Astrocyte (in vitro differentiated cells and primary cell): Measurements from ENCODE around the gene LMTK3. TPM values are rescaled to one million over a fixed set of nuclear protein-coding genes. Genes with fewer than 3 reads are reported as not detected.

Experiments
- DNase-seq: peaks from one replicate; pipeline ENCODE4 v3.0.0-alpha.2; 2010; ENCODE audit warnings: low read depth
- FAIRE-seq: peaks from 2 replicates; lab custom pipeline; 2011; peaks lifted over from hg19 to GRCh38; lab: Jason Lieb, UNC
- H2AFZ ChIP-seq: 2 replicates; pipeline ENCODE4 v1.6.0; 2012; ENCODE audit warnings: low read depth, low read length, inconsistent platforms
- H3K27ac ChIP-seq: 2 replicates; pipeline ENCODE4 v1.5.1; 2011; ENCODE audit warnings: low read depth, low read length, inconsistent platforms
- H3K27me3 ChIP-seq: 2 replicates; pipeline ENCODE4 v1.6.0; 2011; ENCODE audit warnings: low read length, inconsistent platforms; ENCODE audit not compliant: insufficient read depth
- H3K36me3 ChIP-seq: 2 replicates; pipeline ENCODE4 v1.5.1; 2011; ENCODE audit warnings: low read length, inconsistent platforms; ENCODE audit not compliant: insufficient read depth
- H3K4me1 ChIP-seq: 2 replicates; pipeline ENCODE4 v1.5.1; 2011; ENCODE audit warnings: low read length, inconsistent platforms; ENCODE audit not compliant: insufficient read depth
- H3K4me2 ChIP-seq: 2 replicates; pipeline ENCODE4 v1.6.0; 2012; ENCODE audit warnings: low read length, inconsistent platforms
- H3K4me3 ChIP-seq: 2 replicates; pipeline ENCODE4 v1.5.1; 2011; ENCODE audit warnings: low read depth, mild to moderate bottlenecking, low read length, inconsistent platforms; ENCODE audit not compliant: insufficient read depth
- H3K79me2 ChIP-seq: 2 replicates; pipeline ENCODE4 v1.6.0; 2012; ENCODE audit warnings: mild to moderate bottlenecking, low read length, inconsistent platforms; ENCODE audit not compliant: insufficient read depth
- H3K9ac ChIP-seq: 2 replicates; pipeline ENCODE4 v1.6.0; 2012; ENCODE audit warnings: mild to moderate bottlenecking, low read length, inconsistent platforms
- H3K9me3 ChIP-seq: 2 replicates; pipeline ENCODE4 v1.5.1; 2012; ENCODE audit warnings: low read depth, mild to moderate bottlenecking, low read length, inconsistent platforms; ENCODE audit not compliant: insufficient read depth
- H4K20me1 ChIP-seq: 2 replicates; pipeline ENCODE4 v1.6.0; 2012; ENCODE audit warnings: low read length, inconsistent platforms; ENCODE audit not compliant: insufficient read depth
- H3K27ac Mint-ChIP-seq: one replicate; pipeline ENCODE4 v1.8.0; 2021; ENCODE audit warnings: mild to moderate bottlenecking, mixed read lengths; ENCODE audit not compliant: unreplicated experiment
- H3K27me3 Mint-ChIP-seq: one replicate; pipeline ENCODE4 v1.8.0; 2021; ENCODE audit warnings: low read depth, mixed read lengths; ENCODE audit not compliant: unreplicated experiment
- H3K36me3 Mint-ChIP-seq: one replicate; pipeline ENCODE4 v1.8.0; 2021; ENCODE audit warnings: low read depth, mixed read lengths; ENCODE audit not compliant: unreplicated experiment
- H3K4me1 Mint-ChIP-seq: one replicate; pipeline ENCODE4 v1.8.0; 2021; ENCODE audit warnings: low read depth, mixed read lengths; ENCODE audit not compliant: unreplicated experiment
- H3K4me3 Mint-ChIP-seq: one replicate; pipeline ENCODE4 v1.8.0; 2021; ENCODE audit warnings: mild to moderate bottlenecking, moderate library complexity, mixed read lengths; ENCODE audit not compliant: unreplicated experiment
- H3K9me3 Mint-ChIP-seq: one replicate; pipeline ENCODE4 v1.8.0; 2021; ENCODE audit warnings: mild to moderate bottlenecking, mixed read lengths; ENCODE audit not compliant: unreplicated experiment
- EZH2 ChIP-seq: IDR thresholded peaks from 2 replicates; pipeline ENCODE4 v1.6.1; 2012; ENCODE audit warnings: mild to moderate bottlenecking, low read length, inconsistent platforms; ENCODE audit not compliant: insufficient read depth
- total RNA-seq: library from RNA; stranded (reverse); gene quantifications from 2 replicates; pipeline ENCODE4 v1.2.1, GENCODE V29; 2021
- TF ChIP-seq, protein P1 (sequence below): IDR thresholded peaks from 2 replicates; pipeline ENCODE4 v1.5.1; 2011; ENCODE audit warnings: low read depth, mild to moderate bottlenecking, inconsistent platforms, low read length, moderate library complexity; ENCODE audit not compliant: insufficient read depth

LMTK3 gene
- total RNA-seq, 1 donor from 2014 or later = 6.2 TPM

- Histone ChIP-seq H3K36me3 (no peaks in the 10 kb centered on the region), H3K9ac (no peak overlapping the region), H4K20me1 (no peaks in the 10 kb centered on the region), H3K9me3 (no peaks in the 10 kb centered on the region), H3K27me3 (peaks cover 4% of the 10 kb centered on the region), H3K4me3 (no peak overlapping the region), H3K27ac (no peak overlapping the region), H2AFZ (no peak overlapping the region), H3K79me2 (no peaks in the 10 kb centered on the region), H3K4me1 (no peaks in the 10 kb centered on the region), H3K4me2 (no peak overlapping the region)
- H3K36me3 Mint-ChIP-seq = peaks cover 7% of the 10 kb centered on the region
- no peaks in the 10 kb centered on the region for H3K4me1 Mint-ChIP-seq
- no peak for TF ChIP-seq EZH2
- TF ChIP-seq, protein P1, sequence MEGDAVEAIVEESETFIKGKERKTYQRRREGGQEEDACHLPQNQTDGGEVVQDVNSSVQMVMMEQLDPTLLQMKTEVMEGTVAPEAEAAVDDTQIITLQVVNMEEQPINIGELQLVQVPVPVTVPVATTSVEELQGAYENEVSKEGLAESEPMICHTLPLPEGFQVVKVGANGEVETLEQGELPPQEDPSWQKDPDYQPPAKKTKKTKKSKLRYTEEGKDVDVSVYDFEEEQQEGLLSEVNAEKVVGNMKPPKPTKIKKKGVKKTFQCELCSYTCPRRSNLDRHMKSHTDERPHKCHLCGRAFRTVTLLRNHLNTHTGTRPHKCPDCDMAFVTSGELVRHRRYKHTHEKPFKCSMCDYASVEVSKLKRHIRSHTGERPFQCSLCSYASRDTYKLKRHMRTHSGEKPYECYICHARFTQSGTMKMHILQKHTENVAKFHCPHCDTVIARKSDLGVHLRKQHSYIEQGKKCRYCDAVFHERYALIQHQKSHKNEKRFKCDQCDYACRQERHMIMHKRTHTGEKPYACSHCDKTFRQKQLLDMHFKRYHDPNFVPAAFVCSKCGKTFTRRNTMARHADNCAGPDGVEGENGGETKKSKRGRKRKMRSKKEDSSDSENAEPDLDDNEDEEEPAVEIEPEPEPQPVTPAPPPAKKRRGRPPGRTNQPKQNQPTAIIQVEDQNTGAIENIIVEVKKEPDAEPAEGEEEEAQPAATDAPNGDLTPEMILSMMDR = peak; percentile 45
- FAIRE-seq (no peak), DNase-seq (no peak)
- H3K27me3 Mint-ChIP-seq = peaks cover 15% of the 10 kb centered on the region
- no peaks in the 10 kb centered on the region for H3K9me3 Mint-ChIP-seq
- no peak overlapping the region for H3K4me3 Mint-ChIP-seq
- H3K27ac Mint-ChIP-seq = peak overlapping the region; percentile 23
These were observed 5.4 kb downstream of the LMTK3 start for GRCh38 chr19:48506138-48506733.

DNA sequence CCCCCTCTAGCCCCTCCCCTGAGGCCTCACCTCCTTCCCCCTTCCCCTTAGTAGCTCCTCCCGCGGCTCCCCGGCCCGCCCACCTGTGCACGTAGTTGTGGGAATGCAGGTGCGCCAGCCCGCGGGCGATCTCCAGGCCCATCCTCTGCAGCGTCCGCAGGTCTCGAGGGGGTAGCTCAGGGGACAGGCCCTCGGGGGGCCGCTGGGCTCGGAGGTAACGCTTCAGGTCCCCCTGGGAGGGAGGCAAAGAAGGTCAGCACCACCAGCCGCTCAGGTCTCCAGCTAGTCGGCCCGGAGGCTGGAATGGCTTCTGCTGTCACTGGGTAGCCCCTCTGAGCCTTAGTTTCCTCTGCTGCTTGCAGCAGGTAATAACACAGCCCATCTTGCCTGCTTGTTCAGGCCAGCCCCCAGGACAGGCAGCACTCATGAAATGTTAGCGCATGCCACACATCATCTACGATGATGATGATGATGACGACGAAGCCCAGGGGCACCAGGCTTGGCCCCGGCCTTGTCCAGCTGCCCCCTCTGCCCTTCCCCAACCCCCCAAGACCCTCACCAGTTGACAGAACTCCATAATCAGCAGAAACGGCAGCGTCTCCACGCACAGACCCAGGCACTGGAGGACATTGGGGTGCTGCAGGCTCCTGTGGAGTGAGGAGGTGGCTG lies 9.2 kb downstream of the LMTK3 start:
- Histone ChIP-seq H3K27ac (no peak overlapping the region), H4K20me1 (no peaks in the 10 kb centered on the region), H3K4me3 (no peak overlapping the region), H3K79me2 (no peaks in the 10 kb centered on the region), H3K9me3 (no peaks in the 10 kb centered on the region), H3K27me3 (peaks cover 12% of the 10 kb centered on the region), H2AFZ (no peak overlapping the region), H3K9ac (no peak overlapping the region), H3K4me1 (no peaks in the 10 kb centered on the region), H3K36me3 (no peaks in the 10 kb centered on the region), H3K4me2 (no peak overlapping the region)
- no peak overlapping the region for H3K4me3 Mint-ChIP-seq
- H3K27me3 Mint-ChIP-seq = peaks cover 19% of the 10 kb centered on the region
- FAIRE-seq (no peak), DNase-seq (no peak)
- H3K4me1 Mint-ChIP-seq = no peaks in the 10 kb centered on the region
- H3K36me3 Mint-ChIP-seq = peaks cover 4% of the 10 kb centered on the region
- H3K9me3 Mint-ChIP-seq = no peaks in the 10 kb centered on the region
- peak overlapping the region; percentile 59 for H3K27ac Mint-ChIP-seq
- TF ChIP-seq, protein P1 = no peak
- TF ChIP-seq EZH2 = no peak
